ENCODE measurements around the gene VAV2.

- TF ChIP-seq, protein P1, sequence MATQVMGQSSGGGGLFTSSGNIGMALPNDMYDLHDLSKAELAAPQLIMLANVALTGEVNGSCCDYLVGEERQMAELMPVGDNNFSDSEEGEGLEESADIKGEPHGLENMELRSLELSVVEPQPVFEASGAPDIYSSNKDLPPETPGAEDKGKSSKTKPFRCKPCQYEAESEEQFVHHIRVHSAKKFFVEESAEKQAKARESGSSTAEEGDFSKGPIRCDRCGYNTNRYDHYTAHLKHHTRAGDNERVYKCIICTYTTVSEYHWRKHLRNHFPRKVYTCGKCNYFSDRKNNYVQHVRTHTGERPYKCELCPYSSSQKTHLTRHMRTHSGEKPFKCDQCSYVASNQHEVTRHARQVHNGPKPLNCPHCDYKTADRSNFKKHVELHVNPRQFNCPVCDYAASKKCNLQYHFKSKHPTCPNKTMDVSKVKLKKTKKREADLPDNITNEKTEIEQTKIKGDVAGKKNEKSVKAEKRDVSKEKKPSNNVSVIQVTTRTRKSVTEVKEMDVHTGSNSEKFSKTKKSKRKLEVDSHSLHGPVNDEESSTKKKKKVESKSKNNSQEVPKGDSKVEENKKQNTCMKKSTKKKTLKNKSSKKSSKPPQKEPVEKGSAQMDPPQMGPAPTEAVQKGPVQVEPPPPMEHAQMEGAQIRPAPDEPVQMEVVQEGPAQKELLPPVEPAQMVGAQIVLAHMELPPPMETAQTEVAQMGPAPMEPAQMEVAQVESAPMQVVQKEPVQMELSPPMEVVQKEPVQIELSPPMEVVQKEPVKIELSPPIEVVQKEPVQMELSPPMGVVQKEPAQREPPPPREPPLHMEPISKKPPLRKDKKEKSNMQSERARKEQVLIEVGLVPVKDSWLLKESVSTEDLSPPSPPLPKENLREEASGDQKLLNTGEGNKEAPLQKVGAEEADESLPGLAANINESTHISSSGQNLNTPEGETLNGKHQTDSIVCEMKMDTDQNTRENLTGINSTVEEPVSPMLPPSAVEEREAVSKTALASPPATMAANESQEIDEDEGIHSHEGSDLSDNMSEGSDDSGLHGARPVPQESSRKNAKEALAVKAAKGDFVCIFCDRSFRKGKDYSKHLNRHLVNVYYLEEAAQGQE (IDR thresholded peaks at IDR 0.05; ENCODE audit: low read depth): no peak
- TF ChIP-seq TCF12 (IDR thresholded peaks at IDR 0.05; ENCODE audit: low read depth) (no peak), RAD21 (IDR thresholded peaks at IDR 0.05; ENCODE audit: low read depth) (no peak), TAF1 (IDR thresholded peaks at IDR 0.05; ENCODE audit: low read depth) (no peak), EP300 (IDR thresholded peaks at IDR 0.05; ENCODE audit: borderline replicate concordance) (no peak), EGR1 (IDR thresholded peaks at IDR 0.05) (no peak), YY1 (IDR thresholded peaks at IDR 0.05; ENCODE audit: low read depth) (no peak)
These were observed 117.5 kb downstream of the VAV2 start for GRCh38 chr9:133874659-133875058.
